GM18508 (cell line): Measurements from ENCODE around the gene MAPK11.

Experiments used
- ATAC-seq: cut with Tn5 transposase; IDR thresholded peaks from one replicate; pipeline ENCODE4 v1.9.1; 2021; ENCODE audit warnings: moderate number of reproducible peaks; ENCODE audit not compliant: insufficient read depth, unreplicated experiment

MAPK11 gene

GRCh38 chr22:50269970-50270665 is at the start of gene MAPK11:
MAPK11 (minus strand) TSS chr22:50270380; CDS start chr22:50270292, 88 bp downstream.
- no peak for ATAC-seq

GRCh38 chr22:50319503-50319951 is 49.3 kb upstream of the MAPK11 start:
- ATAC-seq = no peak

- ATAC-seq = no peak
Measured at GRCh38 chr22:50318698-50319411, 48.7 kb upstream of the MAPK11 start.

GRCh38 chr22:50318356-50318697 is 48.1 kb upstream of the MAPK11 start:
- no peak for ATAC-seq

GRCh38 chr22:50317674-50318073 is 47.5 kb upstream of the MAPK11 start:
- ATAC-seq = no peak

- no peak for ATAC-seq
Measured at GRCh38 chr22:50317178-50317577, 47.0 kb upstream of the MAPK11 start.

- ATAC-seq = no peak
Measured at GRCh38 chr22:50316114-50317065, 46.2 kb upstream of the MAPK11 start.

- no peak for ATAC-seq
Measured at GRCh38 chr22:50315289-50316113, 45.3 kb upstream of the MAPK11 start.

- ATAC-seq = peak; percentile 53
Measured at GRCh38 chr22:50314455-50315288, 44.5 kb upstream of the MAPK11 start.

GRCh38 chr22:50314081-50314454 is 43.9 kb upstream of the MAPK11 start:
- ATAC-seq = no peak

- ATAC-seq = no peak
Measured at GRCh38 chr22:50313600-50313999, 43.4 kb upstream of the MAPK11 start.

GRCh38 chr22:50313021-50313420 is 42.8 kb upstream of the MAPK11 start:
- ATAC-seq = no peak

GRCh38 chr22:50312371-50312770 is 42.2 kb upstream of the MAPK11 start:
- ATAC-seq = no peak

- no peak for ATAC-seq
Measured at GRCh38 chr22:50311606-50312351, 41.6 kb upstream of the MAPK11 start.

GRCh38 chr22:50310949-50311444 is 40.8 kb upstream of the MAPK11 start:
- ATAC-seq = no peak

- ATAC-seq = no peak
Measured at GRCh38 chr22:50310031-50310722, 40.0 kb upstream of the MAPK11 start.

- ATAC-seq = no peak
Measured at GRCh38 chr22:50309601-50309991, 39.4 kb upstream of the MAPK11 start.
